K562 (cell line): ENCODE results near the gene KCNQ2. TPM values are rescaled to one million over a fixed set of nuclear protein-coding genes. Genes with fewer than 3 reads are reported as not detected.

Experiments
- POLR2B ChIP-seq: fragments of 450-650 bp; IDR thresholded peaks from 2 replicates; pipeline ENCODE4 v1.6.1; 2018; ENCODE audit warnings: low read depth; ENCODE audit not compliant: partially characterized antibody
- ZNF140 ChIP-seq: fragments of 250-450 bp; sonication (Bioruptor Pico); IDR thresholded peaks from 2 replicates; pipeline ENCODE4 v1.8.0; 2021; ENCODE audit warnings: moderate library complexity, mild to moderate bottlenecking, inconsistent platforms
- polyA plus RNA-seq, 8 experiments: library from polyadenylated mRNA; depleted of rRNA in 4 of 8; stranded (reverse) in 5 of 8; unstranded in 3 of 8; fragments of >200 nt; fragmentation: Nextera tagmentation in 2 of 8; fragmentation: Illumina TruSeq in 1 of 8; extraction: Ambion mirVana in 2 of 8; extraction: Trizol in 1 of 8; gene quantifications; 2 replicates each; pipeline versions ENCODE4 v1.2.1 to v1.2.3, GENCODE V29; 2011 to 2014; ENCODE audit warnings: inconsistent platforms in 1 of 8, missing spikeins in 1 of 8
- total RNA-seq, 7 experiments: library from RNA; depleted of rRNA in 6 of 7; stranded (reverse); fragments of >200 nt in 6 of 7; fragmentation: Illumina TruSeq in 2 of 7; extraction: Trizol in 2 of 7; gene quantifications; 2 replicates each; pipeline versions ENCODE4 v1.2.1 to v1.2.3, GENCODE V29; 2011 to 2021; ENCODE audit warnings: low replicate concordance in 1 of 7
- TF ChIP-seq, protein P1 (sequence below): fragments of 450-650 bp; IDR thresholded peaks from 2 replicates; pipeline ENCODE4 v1.6.1; 2016; ENCODE audit warnings: mild to moderate bottlenecking, moderate library complexity

Gene KCNQ2
- total and polyA plus RNA-seq, 9 of the 15 experiments (the other 6 are each of a cell fraction or from before 2014, with no cell fraction given): 0.13 to 0.16 TPM; not detected in 7

DNA sequence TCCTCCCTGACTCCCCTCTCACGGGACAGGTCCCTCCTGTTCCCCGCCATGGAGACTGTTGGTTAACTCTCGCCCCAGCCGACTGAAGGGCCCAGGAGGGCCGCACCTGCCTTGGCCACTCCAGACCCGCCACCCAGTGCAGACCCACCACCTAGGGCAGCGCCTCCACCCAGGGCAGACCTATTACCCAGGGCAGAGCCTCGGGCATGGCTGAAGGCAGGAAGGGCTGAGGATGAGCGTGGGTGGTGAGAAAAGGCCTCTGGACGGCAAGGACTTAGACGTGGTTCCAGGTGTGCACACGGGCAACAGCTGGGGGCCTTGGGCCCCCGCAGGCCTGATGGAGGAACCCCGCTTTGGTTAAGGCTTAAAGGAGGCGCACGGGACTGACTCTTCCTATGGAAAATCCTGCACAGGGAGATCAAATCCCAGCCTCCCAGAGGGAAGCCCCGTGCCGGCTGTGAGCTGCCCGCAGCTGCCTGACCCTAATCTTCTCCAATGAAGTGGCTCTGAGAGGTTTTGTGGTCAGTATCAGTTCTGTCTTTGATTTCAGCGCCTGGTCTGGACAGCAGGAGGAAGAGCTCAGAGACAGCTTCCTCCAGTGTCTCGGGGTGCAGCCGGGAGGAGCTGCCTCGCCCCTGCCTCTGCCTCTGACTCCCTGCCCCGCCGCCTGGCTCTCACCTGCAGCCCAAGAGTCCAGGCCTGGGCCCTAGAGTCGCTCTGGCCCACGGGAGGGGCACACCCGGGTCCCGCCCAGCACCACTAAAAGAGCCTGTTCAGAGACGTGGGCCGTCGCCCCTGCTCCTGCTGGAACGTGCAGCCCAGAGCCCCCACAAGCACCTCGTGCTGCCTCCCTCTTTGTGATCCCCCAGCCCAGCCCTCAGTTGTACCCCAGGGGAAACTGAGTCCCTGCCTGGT lies 99.2 kb downstream of the KCNQ2 start (continued):
- TF ChIP-seq, protein P1, sequence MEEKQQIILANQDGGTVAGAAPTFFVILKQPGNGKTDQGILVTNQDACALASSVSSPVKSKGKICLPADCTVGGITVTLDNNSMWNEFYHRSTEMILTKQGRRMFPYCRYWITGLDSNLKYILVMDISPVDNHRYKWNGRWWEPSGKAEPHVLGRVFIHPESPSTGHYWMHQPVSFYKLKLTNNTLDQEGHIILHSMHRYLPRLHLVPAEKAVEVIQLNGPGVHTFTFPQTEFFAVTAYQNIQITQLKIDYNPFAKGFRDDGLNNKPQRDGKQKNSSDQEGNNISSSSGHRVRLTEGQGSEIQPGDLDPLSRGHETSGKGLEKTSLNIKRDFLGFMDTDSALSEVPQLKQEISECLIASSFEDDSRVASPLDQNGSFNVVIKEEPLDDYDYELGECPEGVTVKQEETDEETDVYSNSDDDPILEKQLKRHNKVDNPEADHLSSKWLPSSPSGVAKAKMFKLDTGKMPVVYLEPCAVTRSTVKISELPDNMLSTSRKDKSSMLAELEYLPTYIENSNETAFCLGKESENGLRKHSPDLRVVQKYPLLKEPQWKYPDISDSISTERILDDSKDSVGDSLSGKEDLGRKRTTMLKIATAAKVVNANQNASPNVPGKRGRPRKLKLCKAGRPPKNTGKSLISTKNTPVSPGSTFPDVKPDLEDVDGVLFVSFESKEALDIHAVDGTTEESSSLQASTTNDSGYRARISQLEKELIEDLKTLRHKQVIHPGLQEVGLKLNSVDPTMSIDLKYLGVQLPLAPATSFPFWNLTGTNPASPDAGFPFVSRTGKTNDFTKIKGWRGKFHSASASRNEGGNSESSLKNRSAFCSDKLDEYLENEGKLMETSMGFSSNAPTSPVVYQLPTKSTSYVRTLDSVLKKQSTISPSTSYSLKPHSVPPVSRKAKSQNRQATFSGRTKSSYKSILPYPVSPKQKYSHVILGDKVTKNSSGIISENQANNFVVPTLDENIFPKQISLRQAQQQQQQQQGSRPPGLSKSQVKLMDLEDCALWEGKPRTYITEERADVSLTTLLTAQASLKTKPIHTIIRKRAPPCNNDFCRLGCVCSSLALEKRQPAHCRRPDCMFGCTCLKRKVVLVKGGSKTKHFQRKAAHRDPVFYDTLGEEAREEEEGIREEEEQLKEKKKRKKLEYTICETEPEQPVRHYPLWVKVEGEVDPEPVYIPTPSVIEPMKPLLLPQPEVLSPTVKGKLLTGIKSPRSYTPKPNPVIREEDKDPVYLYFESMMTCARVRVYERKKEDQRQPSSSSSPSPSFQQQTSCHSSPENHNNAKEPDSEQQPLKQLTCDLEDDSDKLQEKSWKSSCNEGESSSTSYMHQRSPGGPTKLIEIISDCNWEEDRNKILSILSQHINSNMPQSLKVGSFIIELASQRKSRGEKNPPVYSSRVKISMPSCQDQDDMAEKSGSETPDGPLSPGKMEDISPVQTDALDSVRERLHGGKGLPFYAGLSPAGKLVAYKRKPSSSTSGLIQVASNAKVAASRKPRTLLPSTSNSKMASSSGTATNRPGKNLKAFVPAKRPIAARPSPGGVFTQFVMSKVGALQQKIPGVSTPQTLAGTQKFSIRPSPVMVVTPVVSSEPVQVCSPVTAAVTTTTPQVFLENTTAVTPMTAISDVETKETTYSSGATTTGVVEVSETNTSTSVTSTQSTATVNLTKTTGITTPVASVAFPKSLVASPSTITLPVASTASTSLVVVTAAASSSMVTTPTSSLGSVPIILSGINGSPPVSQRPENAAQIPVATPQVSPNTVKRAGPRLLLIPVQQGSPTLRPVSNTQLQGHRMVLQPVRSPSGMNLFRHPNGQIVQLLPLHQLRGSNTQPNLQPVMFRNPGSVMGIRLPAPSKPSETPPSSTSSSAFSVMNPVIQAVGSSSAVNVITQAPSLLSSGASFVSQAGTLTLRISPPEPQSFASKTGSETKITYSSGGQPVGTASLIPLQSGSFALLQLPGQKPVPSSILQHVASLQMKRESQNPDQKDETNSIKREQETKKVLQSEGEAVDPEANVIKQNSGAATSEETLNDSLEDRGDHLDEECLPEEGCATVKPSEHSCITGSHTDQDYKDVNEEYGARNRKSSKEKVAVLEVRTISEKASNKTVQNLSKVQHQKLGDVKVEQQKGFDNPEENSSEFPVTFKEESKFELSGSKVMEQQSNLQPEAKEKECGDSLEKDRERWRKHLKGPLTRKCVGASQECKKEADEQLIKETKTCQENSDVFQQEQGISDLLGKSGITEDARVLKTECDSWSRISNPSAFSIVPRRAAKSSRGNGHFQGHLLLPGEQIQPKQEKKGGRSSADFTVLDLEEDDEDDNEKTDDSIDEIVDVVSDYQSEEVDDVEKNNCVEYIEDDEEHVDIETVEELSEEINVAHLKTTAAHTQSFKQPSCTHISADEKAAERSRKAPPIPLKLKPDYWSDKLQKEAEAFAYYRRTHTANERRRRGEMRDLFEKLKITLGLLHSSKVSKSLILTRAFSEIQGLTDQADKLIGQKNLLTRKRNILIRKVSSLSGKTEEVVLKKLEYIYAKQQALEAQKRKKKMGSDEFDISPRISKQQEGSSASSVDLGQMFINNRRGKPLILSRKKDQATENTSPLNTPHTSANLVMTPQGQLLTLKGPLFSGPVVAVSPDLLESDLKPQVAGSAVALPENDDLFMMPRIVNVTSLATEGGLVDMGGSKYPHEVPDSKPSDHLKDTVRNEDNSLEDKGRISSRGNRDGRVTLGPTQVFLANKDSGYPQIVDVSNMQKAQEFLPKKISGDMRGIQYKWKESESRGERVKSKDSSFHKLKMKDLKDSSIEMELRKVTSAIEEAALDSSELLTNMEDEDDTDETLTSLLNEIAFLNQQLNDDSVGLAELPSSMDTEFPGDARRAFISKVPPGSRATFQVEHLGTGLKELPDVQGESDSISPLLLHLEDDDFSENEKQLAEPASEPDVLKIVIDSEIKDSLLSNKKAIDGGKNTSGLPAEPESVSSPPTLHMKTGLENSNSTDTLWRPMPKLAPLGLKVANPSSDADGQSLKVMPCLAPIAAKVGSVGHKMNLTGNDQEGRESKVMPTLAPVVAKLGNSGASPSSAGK: no peak
- TF ChIP-seq ZNF140 (CRISPR knock-in tag): no peak
- no peak for TF ChIP-seq POLR2B
